GM19463 (cell line): ENCODE data around the gene AGTR1.

Experiments
- ATAC-seq: cut with Tn5 transposase; IDR thresholded peaks from one replicate; pipeline ENCODE4 v1.9.1; 2021; ENCODE audit warnings: mild to moderate bottlenecking, moderate library complexity; ENCODE audit not compliant: unreplicated experiment

Gene AGTR1

GRCh38 chr3:148697306-148698189 lies at the start of gene AGTR1:
TSS of gene AGTR1 (plus strand) at chr3:148697903. CDS start at chr3:148741036, 43,133 bp downstream.
- no peak for ATAC-seq

DNA sequence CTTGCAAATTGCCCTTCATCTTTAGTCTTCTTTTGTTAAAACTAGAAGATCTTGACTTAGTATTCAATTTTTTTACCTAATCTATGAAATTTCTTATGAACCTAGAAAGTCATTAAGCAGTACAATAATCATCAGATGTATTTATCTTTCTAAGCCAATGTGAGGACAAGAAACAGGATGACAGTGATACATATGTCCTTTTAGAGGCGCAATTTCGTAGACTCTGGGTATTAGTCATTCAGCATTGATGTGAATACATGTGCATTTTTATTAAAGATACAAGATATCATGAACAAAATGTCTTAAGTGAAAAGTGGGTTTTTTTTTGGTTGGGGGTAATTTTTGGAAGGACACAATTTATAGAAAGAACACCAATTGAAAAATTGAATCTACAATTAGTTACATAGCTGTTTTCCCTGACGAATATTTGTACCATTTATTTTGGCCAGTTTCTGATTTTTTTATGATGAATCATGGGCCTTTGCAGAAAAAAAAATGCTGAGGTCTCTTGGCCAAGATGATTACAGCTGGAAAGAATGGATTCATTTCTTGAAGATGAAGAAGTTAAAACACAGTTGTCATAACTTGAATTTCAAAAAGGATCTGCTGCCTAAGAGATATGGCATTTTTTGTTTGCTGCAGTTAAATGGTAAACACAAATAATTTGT lies 48.9 kb upstream of the AGTR1 start:
- no peak for ATAC-seq

GRCh38 chr3:148651549-148651948 lies 46.2 kb upstream of the AGTR1 start:
- no peak for ATAC-seq

GRCh38 chr3:148654433-148654832 lies 43.3 kb upstream of the AGTR1 start:
- ATAC-seq: no peak

DNA sequence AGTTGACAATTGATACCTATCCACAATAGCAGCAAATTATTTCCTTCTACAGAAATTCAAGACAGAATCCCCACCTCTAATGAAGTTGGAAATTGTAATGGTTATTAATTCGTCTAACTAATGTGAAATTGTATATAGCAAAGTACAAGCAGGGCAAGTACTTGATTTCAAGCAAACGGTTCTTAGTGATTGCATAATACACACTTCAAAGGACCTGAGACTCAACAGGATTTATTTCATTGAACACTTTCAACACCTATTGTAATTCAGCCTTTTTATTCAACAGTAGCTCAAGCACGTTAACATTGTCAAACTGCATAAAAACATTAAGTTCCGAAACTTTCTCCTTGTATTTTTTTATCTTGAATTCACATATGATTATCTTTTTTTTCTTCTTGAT lies 40.2 kb upstream of the AGTR1 start:
- no peak for ATAC-seq

DNA sequence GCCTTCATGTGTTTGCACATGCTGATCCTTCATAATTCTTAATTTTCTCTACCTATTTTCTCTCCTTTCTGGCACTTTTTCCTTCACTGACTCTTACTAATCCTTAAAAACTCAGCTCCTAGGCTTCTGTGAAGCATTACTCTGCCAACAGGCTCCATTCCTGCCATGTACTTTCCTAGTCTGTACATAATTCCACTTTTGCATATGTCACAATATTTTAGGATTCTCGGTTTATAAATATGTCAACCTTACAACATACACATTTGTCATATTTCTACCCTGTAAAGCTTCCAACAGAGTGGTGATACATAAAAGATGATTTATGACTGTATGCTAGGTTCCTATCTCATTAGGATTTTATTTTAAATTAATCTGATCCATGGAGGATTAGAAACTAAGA lies 38.2 kb upstream of the AGTR1 start:
- no peak for ATAC-seq

- ATAC-seq: no peak
Observed at GRCh38 chr3:148680289-148680688, 17.4 kb upstream of the AGTR1 start.

DNA sequence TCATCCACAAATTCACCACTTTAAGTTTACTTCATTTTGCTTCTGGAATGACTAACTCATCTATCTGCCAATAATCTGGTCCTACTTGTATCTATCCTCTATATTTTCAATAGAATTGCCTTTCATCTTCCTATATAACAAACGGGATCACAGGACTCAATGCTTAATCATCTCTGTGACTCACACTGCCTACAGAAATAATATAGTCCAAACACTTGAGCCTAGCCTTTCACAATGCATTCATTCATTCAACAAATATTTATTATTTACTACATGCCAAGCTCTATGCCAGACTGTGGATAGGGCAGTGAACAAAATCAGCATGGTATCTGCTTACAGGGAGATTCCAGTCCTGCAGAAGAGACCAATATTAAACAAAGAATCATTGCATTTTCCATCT lies 16.6 kb upstream of the AGTR1 start:
- ATAC-seq: no peak

DNA sequence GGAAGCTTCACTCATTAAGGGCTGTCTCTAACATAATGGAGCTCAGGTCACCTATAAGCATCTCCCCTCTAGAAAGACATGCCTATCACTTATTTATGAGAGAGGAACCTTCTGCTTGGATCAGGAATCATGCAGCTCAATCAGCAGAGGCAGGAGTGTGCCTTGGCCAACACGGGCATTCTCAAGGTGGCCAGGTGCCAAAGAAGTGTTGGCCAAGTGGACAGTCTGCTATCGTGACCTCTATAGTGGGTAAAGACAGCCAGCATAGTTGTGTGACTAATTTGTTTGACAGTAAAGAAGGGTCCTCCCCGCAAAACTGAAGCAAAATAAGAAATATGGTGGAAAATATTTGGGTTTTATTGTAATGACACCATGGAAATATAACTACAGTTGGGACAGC lies 14.7 kb upstream of the AGTR1 start:
- no peak for ATAC-seq

GRCh38 chr3:148694116-148694515 lies 3.6 kb upstream of the AGTR1 start:
- ATAC-seq: no peak

- no peak for ATAC-seq
Observed at GRCh38 chr3:148698190-148698810, 597 bp downstream of the AGTR1 start.

DNA sequence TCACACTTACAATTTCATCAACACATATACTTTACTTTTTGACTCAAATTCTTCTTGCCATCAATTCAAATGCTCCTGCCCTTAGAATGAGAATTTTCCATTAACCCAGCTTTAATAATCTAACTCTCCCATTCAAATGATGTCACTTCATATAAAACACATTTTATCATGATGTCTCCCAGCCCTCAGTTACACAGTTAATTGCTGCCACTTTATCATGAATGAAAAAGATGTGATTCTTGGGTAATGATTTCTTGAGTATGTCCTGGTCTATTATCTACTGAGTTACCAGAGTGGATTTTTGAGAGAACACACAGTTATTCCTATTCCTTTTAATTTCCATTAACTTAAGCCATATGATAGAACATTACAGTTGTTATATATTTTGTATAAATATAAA lies 7.6 kb downstream of the AGTR1 start:
- ATAC-seq: no peak

DNA sequence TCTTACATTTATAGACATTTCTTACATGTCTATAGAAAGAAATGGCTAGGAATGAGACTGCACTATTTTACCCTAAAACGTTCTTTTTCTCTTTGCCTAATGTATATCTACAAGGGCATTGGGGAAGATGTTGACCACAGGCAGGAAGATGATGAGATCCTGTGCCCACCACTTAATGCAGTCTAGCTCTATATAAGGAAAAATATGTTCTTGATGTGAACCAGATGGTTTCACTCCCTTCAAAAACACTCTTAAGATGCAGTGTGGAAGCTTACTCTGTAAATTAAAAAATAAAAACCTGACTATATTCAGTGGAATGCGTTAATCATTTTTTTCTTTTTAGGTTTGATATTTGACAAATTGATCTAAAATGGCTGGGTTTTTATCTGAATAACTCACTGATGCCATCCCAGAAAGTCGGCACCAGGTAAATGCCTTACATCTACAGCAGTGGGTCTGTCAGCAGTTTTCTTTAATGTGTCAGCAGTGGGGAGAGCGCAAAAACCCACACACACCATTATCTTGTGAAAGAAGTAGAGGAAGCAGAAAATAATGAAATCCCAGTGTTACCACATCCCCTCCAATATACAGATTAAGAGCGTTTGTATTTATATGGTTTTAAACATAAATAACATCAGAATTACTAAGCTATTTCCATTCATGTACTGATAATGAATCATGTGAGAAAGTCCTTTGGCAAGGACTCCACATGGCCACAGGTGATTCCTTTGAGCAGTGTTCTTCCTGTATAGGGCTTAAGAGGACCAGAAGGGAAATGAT lies 10.1 kb downstream of the AGTR1 start:
- no peak for ATAC-seq

- no peak for ATAC-seq
Observed at GRCh38 chr3:148708409-148708808, 10.7 kb downstream of the AGTR1 start.

- no peak for ATAC-seq
Observed at GRCh38 chr3:148709560-148710253, 12.0 kb downstream of the AGTR1 start.

DNA sequence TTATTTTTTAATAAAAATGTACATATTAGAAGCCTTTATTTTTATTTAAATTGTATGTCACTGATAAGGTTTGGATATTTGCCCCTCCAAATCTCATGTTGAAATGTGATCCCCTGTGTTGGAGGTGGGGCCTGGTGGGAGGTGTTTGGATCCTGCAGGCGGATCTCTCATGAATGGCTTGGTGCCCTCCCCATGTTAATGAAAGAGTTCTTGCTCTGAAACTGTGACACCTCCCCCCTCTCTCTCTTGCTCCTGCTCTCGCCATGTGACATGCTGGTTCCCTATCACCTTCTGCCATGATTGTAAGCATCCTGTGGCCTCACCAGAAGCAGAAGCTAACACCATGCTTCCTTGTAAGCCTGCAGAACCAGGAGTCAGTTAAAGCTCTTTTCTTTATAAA lies 13.0 kb downstream of the AGTR1 start:
- ATAC-seq: no peak

GRCh38 chr3:148711981-148712666 lies 14.4 kb downstream of the AGTR1 start:
- no peak for ATAC-seq

DNA sequence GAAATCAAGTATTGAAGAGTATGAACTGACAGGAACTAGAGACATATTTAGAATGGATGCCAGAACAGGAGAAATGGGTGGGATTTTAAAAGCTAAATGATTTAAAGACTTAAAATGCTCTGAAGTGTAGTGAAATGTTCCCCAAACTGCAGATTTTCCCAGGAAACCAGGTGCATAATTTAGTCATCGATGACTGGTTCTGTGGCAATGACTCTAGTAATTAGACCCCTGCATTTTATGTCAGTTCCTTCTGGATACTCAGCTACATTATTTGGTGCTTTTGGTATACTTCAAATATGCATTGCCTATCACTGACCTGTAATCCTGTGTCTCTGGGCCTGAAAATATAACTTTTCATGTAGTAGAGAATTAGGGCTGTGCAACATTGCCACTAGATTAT lies 16.8 kb downstream of the AGTR1 start:
- no peak for ATAC-seq

DNA sequence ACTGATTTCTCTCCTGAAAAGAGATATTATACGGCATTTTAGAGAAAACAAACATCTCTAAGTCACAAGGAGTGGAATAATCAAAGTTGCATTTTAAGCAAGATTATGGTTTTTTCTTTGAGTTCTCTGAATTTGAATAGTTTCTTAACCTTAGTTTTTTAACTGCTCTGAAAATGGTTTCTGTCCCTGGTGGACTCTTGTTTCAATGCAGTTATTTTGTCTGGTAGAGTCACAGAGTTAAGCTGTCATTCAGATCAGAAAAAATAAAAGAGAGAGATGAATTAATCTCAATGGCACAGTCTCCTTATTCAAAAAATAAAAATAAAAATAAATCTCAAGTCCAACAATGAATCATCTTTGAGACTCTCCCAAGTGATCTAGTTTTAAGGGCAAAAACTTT lies 19.0 kb downstream of the AGTR1 start:
- no peak for ATAC-seq
